ENCODE results near the gene PAX8. TPM values are rescaled to one million over a fixed set of nuclear protein-coding genes. Genes with fewer than 3 reads are reported as not detected.

PAX8 gene
- total RNA-seq, 1 experiment from 2014 or later = 0.46 TPM

Other genes starting within 250 kb of the PAX8 start
- gene IL36B, start 226.1 kb downstream of the PAX8 start, total RNA-seq (2014; rRNA removed; shearing (Covaris generic); ENCODE audit: low replicate concordance) = not detected in 2 replicates
- gene IL36RN, start 219.7 kb downstream of the PAX8 start, total RNA-seq (2014; rRNA removed; shearing (Covaris generic); ENCODE audit: low replicate concordance) = not detected in 2 replicates
- not detected in 2 replicates for gene IL1F10, start 211.0 kb downstream of the PAX8 start, total RNA-seq (2014; rRNA removed; shearing (Covaris generic); ENCODE audit: low replicate concordance)
- 0.86 and 7.1 TPM in 2 replicates for gene IL1RN, start 151.3 kb downstream of the PAX8 start, total RNA-seq (2014; rRNA removed; shearing (Covaris generic); ENCODE audit: low replicate concordance)
- 0.16 and 0.59 TPM in 2 replicates for gene PSD4, start 105.0 kb downstream of the PAX8 start, total RNA-seq (2014; rRNA removed; shearing (Covaris generic); ENCODE audit: low replicate concordance)
- 12.9 and 16.3 TPM in 2 replicates for gene ZNG1B, start 158.8 kb upstream of the PAX8 start, total RNA-seq (2014; rRNA removed; shearing (Covaris generic); ENCODE audit: low replicate concordance)
- not detected in 2 replicates for gene FOXD4L1, start 219.7 kb upstream of the PAX8 start, total RNA-seq (2014; rRNA removed; shearing (Covaris generic); ENCODE audit: low replicate concordance)

Measured in MG63 (cell line).